ENCODE results near the gene ARHGEF3.
"Not testable (repeated sequence)": the region's sequence is repeated elsewhere in the genome, so short reads cannot be mapped to it uniquely, and the experiment has no call there.

Gene ARHGEF3

GRCh38 chr3:56751056-56751707 is 50.6 kb downstream of the ARHGEF3 start:
- intact Hi-C loops (cut with DNase I) = no loop called here
- DNase-seq = no peak

DNA sequence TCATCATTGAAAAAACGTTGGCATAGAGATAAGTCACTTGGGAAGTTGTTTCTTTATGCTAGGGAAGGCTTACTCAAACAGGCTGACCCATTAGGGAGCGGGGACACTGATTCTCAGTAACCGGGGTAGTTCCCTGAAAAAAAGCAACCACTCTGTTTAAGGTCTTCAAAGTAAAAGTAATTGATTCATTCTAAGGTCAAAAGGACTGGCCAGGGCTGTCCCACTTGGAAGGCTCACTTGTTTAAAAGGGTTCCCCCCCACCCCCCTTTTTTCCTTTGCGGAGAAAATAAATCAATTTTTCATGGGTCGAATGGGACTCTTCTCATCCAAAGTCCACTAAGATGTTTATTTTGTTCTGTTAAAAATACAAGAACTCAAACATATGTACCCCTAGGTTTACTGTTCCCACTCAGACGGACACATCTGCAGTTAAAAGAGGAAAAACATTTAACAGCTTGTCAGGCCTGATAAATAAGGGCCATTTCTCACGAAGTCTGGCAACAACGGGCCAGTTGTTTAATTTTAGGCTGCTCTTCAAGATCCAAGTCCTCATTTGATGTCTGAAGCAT is 53.0 kb downstream of the ARHGEF3 start:
- DNase-seq = no peak
- intact Hi-C loops (cut with DNase I) = no loop called here

DNA sequence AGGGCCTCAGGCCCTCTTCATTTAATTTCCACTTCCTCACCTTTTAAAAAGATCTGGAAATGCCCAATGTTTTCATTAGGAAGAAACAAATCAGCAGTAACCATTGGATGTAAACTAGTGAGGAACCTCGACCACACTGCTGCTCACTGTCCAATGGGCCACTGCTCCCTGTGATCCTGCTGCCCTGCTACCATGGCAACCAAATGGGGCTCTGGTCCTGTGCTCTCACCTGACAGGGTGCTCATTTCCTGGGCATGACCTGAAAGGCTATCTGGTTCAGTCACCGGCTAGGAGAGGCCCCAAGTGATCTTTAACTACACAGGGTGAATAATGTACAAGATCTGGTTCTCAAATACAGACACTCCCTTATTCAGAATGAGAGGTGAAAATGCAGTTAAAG is 54.6 kb downstream of the ARHGEF3 start:
- DNase-seq = no peak
- intact Hi-C loops (cut with DNase I) = no loop called here

GRCh38 chr3:56744016-56744415 is 57.7 kb downstream of the ARHGEF3 start:
- no peak for DNase-seq
- intact Hi-C loops (cut with DNase I) = no loop called here

DNA sequence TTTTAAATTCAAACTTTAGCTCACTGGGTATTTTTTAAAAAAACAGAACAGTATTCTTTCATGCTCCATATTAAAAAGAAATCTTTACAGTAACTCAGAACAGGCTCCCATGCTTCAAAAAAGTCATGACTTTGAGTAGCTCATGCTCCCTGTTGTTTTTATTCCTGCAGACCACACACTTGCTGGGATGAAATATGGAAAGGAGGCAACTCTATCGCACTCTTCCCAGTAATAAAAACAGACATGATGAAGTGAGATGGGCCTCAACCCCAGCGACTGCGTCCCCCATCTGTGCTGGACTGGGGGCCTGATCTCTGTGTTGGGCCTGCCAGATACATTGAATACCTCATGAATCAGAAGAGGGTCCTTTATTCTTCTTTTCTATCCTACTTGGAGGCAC is 58.9 kb downstream of the ARHGEF3 start:
- intact Hi-C loops (cut with DNase I) = no loop called here
- DNase-seq = no peak

DNA sequence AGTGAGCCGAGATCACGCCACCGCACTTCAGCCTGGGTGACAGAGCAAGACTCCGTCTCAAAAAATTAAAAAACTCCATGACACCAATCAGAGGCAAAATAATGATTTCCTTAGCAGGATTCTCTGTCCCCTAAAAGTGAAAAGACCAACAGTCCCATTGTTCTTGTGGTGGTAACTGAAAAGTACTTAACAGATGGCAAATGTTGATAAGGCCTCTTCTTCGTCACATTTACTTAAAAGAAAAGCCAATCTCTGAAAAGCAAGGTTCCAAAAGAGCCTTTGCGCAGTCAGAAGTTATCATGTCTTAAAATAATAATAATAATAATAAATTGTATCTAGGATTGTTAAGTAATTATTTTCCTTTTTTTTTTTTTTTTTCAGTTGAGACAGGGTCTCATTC is 62.7 kb downstream of the ARHGEF3 start:
- no peak for DNase-seq
- intact Hi-C loops (cut with DNase I) = no loop called here

DNA sequence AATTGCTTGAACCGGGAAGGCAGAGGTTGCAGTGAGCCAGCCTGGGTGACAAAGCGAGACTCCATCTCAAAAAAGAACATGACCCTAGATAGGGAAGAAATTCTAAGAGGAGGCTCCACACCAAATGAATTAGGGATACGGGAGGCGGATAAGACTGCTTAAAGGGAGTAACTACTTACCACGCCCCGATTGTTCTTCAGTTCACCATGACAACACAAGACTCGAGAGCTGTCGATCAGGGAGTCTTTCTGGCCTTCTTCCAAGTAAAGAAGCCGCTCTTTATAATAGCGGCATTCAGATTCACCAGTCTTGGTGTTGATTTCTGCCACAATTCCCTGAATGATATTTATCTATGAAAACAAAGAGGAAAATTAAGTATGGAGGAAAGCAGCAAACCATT is 64.7 kb downstream of the ARHGEF3 start:
- DNase-seq = no peak
- intact Hi-C loops (cut with DNase I) = no loop called here

DNA sequence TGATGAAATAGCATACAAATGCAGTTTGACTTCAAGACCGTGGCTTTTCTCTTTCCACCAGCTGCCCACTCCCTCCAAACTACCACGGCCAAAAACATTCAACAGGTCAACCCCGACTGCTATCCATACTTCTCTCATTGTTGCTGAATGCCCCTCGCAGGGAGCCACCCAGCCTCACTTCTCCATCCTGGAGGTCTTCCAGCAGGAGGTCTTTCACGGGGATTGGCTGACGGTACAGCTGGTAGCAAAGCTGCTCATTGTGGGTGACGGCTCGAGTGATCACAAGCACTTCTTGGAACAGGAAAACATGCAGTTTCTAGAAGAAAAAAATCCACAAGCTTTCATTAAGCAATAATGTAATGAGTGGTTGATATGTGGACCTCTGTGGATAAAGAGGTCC is 69.6 kb downstream of the ARHGEF3 start:
- intact Hi-C loops (cut with DNase I) = no loop called here
- no peak for DNase-seq

DNA sequence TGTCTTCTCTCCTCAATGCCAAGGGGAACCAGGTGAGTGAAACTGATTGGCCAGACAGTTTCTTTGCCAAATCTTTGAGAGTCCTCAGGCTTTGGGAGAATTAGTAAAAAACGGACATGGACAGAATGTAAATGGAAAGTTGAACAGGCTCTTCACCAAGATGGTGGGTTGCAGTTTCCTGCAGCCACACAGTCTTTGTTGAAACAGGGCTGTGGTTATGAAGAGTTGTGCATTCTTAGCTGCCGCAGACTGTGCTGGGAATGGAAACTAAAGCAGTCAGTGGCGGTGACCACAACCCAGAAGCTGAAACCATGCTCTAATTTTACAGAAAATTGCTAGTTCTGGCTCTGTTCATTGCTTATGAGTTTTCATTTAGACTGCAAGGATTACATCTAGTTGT is 76.6 kb downstream of the ARHGEF3 start:
- DNase-seq = no peak
- intact Hi-C loops (cut with DNase I) = no loop called here

DNA sequence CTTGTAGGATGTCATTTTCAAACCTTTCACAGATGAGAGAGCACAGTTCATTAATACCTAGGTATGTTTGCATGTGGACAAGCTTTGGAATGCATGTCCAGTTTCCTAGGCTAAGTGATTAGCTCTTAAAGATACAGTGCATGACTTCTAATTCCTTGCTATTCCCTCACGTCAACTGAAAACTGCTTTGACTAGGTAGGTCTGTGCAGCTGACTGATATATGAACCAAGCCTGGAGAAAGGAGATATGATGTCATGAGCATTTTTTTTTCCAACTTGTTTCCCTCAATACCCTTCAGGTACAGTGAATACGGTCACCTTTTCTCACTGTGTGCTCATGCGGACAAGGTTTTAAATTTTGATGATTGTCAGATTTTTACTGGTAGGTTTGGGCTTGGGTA is 77.1 kb downstream of the ARHGEF3 start:
- intact Hi-C loops (cut with DNase I) = no loop called here
- DNase-seq = no peak

GRCh38 chr3:56720849-56721248 is 80.9 kb downstream of the ARHGEF3 start:
- intact Hi-C loops (cut with DNase I) = no loop called here
- no peak for DNase-seq

DNA sequence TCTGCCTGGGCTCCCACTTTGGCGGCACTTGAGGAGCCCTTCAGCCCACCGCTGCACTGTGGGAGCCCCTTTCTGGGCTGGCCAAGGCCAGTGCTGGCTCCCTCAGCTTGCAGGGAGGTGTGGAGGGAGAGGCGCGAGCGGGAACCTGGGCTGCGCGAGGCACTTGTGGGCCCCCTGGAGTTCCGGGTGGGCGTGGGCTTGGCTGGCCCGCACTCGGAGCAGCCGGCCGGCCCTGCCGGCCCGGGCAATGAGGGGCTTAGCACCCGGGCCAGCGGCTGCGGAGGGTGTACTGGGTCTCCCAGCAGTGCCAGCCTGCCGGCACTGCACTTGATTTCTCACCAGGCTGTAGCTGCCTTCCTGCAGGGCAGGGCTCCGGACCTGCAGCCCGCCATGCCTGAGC is 82.9 kb downstream of the ARHGEF3 start:
- DNase-seq; intact Hi-C loops (cut with DNase I): not testable (repeated sequence)

DNA sequence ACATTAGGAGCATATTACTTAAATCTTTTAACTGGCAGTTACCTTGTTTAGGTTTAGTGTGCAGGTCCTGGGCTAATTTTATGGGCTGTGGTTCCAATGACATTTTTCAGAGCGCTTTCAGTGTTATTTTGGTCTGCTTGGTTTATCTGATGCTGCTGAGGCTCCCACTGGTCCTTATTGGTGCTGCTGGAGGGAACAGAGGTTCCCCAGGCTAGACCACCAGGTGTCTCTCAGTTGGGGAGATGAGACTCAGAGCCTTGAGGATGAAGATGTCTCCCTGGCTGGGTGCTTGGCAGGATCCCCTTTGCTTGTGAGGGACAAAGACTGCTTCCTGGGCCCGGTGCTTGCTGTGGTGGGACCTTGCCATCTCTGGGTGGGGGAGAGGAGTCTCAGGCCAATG is 90.4 kb downstream of the ARHGEF3 start:
- intact Hi-C loops (cut with DNase I) = no loop called here

DNA sequence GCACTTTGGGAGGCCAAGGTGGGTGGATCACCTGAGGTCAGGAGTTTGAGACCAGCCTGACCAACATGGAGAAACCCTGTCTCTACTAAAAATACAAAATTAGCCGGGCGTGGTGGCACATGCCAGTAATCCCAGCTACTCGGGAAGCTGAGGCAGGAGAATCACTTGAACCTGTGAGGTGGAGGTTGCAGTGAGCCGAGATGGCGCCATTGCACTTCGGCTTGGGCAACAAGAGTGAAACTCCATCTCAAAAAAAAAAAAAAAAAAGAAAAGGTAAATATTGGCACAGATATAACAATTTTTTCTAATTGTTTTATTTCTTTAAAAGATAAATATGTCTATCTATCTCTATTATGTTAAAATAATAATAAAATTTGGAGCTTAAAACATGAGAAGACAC is 94.3 kb downstream of the ARHGEF3 start:
- intact Hi-C loops (cut with DNase I); DNase-seq: not testable (repeated sequence)

More for the DNA sequence above, 90.4 kb downstream of the ARHGEF3 start:
- no peak for DNase-seq

- DNase-seq = no peak
- intact Hi-C loops (cut with DNase I) = no loop called here
These were observed 95.1 kb downstream of the ARHGEF3 start for GRCh38 chr3:56706629-56707028.

- no peak for DNase-seq
- intact Hi-C loops (cut with DNase I) = no loop called here
These were observed 97.0 kb downstream of the ARHGEF3 start for GRCh38 chr3:56704706-56705105.

GRCh38 chr3:56702490-56703315 is 99.0 kb downstream of the ARHGEF3 start:
- peak in 3 of 10 donors; percentile 21 to 50 (median 26) for DNase-seq
- intact Hi-C loops (cut with DNase I) = loop anchor here (1.0 kb wide), 2 partner anchors 97 to 287 kb away; no protein-coding TSS in a partner anchor

DNA sequence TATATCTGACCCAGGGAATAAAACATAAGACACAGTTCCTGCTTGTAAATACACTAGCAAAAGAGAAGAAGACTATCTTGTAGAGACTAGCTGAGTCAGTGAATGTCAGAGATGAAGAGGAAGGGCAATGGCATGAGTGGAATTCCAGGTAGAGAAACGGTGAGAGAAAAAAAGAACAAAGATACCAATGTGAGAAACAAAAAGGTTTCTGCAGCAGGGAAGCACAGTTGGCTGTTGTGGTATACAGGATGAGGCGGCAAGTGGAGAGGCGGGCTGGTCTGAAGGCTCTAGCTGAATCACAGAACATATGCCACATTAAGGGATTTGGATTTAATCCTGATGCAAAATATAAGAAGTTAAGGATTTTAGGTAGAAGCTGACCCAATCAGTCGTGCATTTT is 101.6 kb downstream of the ARHGEF3 start:
- DNase-seq = peak in 1 of 10 donors; percentile 18
- intact Hi-C loops (cut with DNase I) = no loop called here

GRCh38 chr3:56694867-56695683 is 106.7 kb downstream of the ARHGEF3 start:
- no peak for DNase-seq
- intact Hi-C loops (cut with DNase I) = no loop called here

- intact Hi-C loops (cut with DNase I) = no loop called here
- no peak for DNase-seq
These were observed 108.0 kb downstream of the ARHGEF3 start for GRCh38 chr3:56693750-56694149.
